Measurements from ENCODE around the gene RAB3A.
"Not testable (repeated sequence)": the region's sequence is repeated elsewhere in the genome, so short reads cannot be mapped to it uniquely, and the experiment has no call there.

GRCh38 chr19:18209912-18210311, 6.1 kb upstream of the RAB3A start:
- TF ChIP-seq EZH2 (IDR thresholded peaks at IDR 0.05; ENCODE audit: borderline replicate concordance, low read length); CTCF (conservative IDR thresholded peaks at IDR 0.05 in 1 of 2, IDR thresholded peaks at IDR 0.05 in 1 of 2; ENCODE audit: extremely low read depth in 1 of 2, insufficient read depth in 1 of 2, low read depth in 1 of 2, low read length in 2 of 2): not testable (repeated sequence)
